HepG2 (cell line): ENCODE measurements around the gene SIRT7. TPM values are rescaled to one million over a fixed set of nuclear protein-coding genes. Genes with fewer than 3 reads are reported as not detected.
A peak's percentile ranks its signal among the peaks of the same experiment; 100 is the strongest.

ENCODE experiments used
- ATRX ChIP-seq: sonication (generic); formaldehyde crosslinking; IDR thresholded peaks from 2 replicates; pipeline ENCODE4 v1.4.0; 2020; ENCODE audit warnings: missing genetic modification reagents, borderline replicate concordance
- BRCA1 ChIP-seq: sonication (generic); formaldehyde crosslinking; IDR thresholded peaks from 2 replicates; pipeline ENCODE4 v1.4.0; 2020; ENCODE audit warnings: missing genetic modification reagents
- GATAD2A ChIP-seq: IDR thresholded peaks from 2 replicates; pipeline ENCODE4 v1.6.1; 2016
- MTERF4 ChIP-seq: sonication (generic); formaldehyde crosslinking; IDR thresholded peaks from 2 replicates; pipeline ENCODE4 v1.8.0; 2023; ENCODE audit warnings: mild to moderate bottlenecking, missing genetic modification reagents
- RNF219 ChIP-seq: sonication (generic); formaldehyde crosslinking; IDR thresholded peaks from 2 replicates; pipeline ENCODE4 v1.5.0; 2020; ENCODE audit warnings: mild to moderate bottlenecking, missing genetic modification reagents
- SAFB2 ChIP-seq: sonication (generic); formaldehyde crosslinking; IDR thresholded peaks from 2 replicates; pipeline ENCODE4 v1.5.1; 2020; ENCODE audit warnings: missing genetic modification reagents, low read depth, mild to moderate bottlenecking, borderline replicate concordance
- SIN3A ChIP-seq: IDR thresholded peaks from 2 replicates; pipeline ENCODE4 v1.6.1; 2011; ENCODE audit warnings: low read depth, mild to moderate bottlenecking, control low read depth, low read length, borderline replicate concordance
- SRSF9 ChIP-seq: fragments of 200-400 bp; formaldehyde crosslinking; IDR thresholded peaks from 2 replicates; pipeline ENCODE4 v1.6.1; 2018; ENCODE audit warnings: borderline replicate concordance, mild to moderate bottlenecking, low read depth, low read length; ENCODE audit not compliant: insufficient read depth, poor library complexity, severe bottlenecking
- SUZ12 ChIP-seq: fragments of 150-350 bp; IDR thresholded peaks from 2 replicates; pipeline ENCODE4 v1.6.1; 2014; ENCODE audit warnings: low read depth, low read length
- ZBTB14 ChIP-seq: sonication (generic); formaldehyde crosslinking; IDR thresholded peaks from 2 replicates; pipeline ENCODE4 v1.4.0; 2020; ENCODE audit warnings: missing genetic modification reagents
- ZHX2 ChIP-seq, 2 experiments: sonication (generic) in 1 of 2; formaldehyde crosslinking in 1 of 2; IDR thresholded peaks; 2 replicates each; pipeline versions ENCODE4 v1.6.1 to v1.9.0; 2014 to 2022; ENCODE audit warnings: antibody characterized with exemption in 1 of 2, borderline replicate concordance in 1 of 2, inconsistent platforms in 1 of 2, low read depth in 1 of 2, missing genetic modification reagents in 1 of 2
- ZNF512 ChIP-seq: sonication (generic); formaldehyde crosslinking; IDR thresholded peaks from 2 replicates; pipeline ENCODE4 v1.4.0; 2020; ENCODE audit warnings: mild to moderate bottlenecking, missing genetic modification reagents
- ZNF550 ChIP-seq: sonication (generic); formaldehyde crosslinking; IDR thresholded peaks from 2 replicates; pipeline ENCODE4 v1.4.0; 2020; ENCODE audit warnings: mild to moderate bottlenecking, missing genetic modification reagents, borderline replicate concordance
- ZNF672 ChIP-seq: sonication (generic); formaldehyde crosslinking; IDR thresholded peaks from 2 replicates; pipeline ENCODE4 v1.8.1; 2022; ENCODE audit warnings: missing genetic modification reagents
- polyA plus RNA-seq, 8 experiments: library from polyadenylated mRNA; depleted of rRNA in 3 of 8; stranded (reverse) in 7 of 8; unstranded in 1 of 8; fragments of >200 nt; fragmentation: Illumina TruSeq in 4 of 8; extraction: Trizol in 4 of 8; gene quantifications; 2 replicates each; pipeline versions ENCODE4 v1.2.1 to v1.2.3, GENCODE V29; 2011 to 2016; ENCODE audit warnings: low read depth in 4 of 8, missing spikeins in 1 of 8, mixed read lengths in 1 of 8; ENCODE audit not compliant: insufficient read depth in 1 of 8
- total RNA-seq, 5 experiments: library from RNA; depleted of rRNA; stranded (reverse); fragments of >200 nt; fragmentation: Illumina TruSeq; extraction: Trizol; gene quantifications; 2 replicates each; pipeline ENCODE4 v1.2.3, GENCODE V29; 2016; ENCODE audit warnings: low read depth in 1 of 5

SIRT7 gene
- total and polyA plus RNA-seq, 2 of the 13 experiments (the other 11 are each of a cell fraction or from before 2014, with no cell fraction given) = 8.3 to 24.8 TPM

GRCh38 chr17:81961521-81962498 is 43.8 kb upstream of the SIRT7 start (continued):
- TF ChIP-seq SAFB2 (CRISPR knock-in tag) = no peak
- TF ChIP-seq GATAD2A = no peak
- TF ChIP-seq ZBTB14 (CRISPR knock-in tag) = peak; percentile 21; the same call in 1 of the 2 replicates
- TF ChIP-seq MTERF4 (CRISPR knock-in tag) = no peak
- TF ChIP-seq ZNF550 (CRISPR knock-in tag) = no peak
- TF ChIP-seq ZHX2 (IDR thresholded peaks at IDR 0.05; ENCODE audit: low read depth) = no peak
- TF ChIP-seq ZHX2 (CRISPR knock-in tag; IDR thresholded peaks at IDR 0.05; ENCODE audit: borderline replicate concordance) = 0 out of 2 replicates have a peak, but pooled peaks have one; percentile 61
- TF ChIP-seq SIN3A = peak; percentile 15; the same call in 1 of the 2 replicates
- TF ChIP-seq SRSF9 = no peak
- no peak for TF ChIP-seq SUZ12
- TF ChIP-seq BRCA1 (CRISPR knock-in tag) = no peak
- no peak for TF ChIP-seq ZNF512
- no peak for TF ChIP-seq RNF219
- no peak for TF ChIP-seq ATRX (CRISPR knock-in tag)
- TF ChIP-seq ZNF672 (CRISPR knock-in tag) = no peak
